ENCODE results near the gene GPRIN2. TPM values are rescaled to one million over a fixed set of nuclear protein-coding genes. Genes with fewer than 3 reads are reported as not detected.
"Not testable (repeated sequence)": the region's sequence is repeated elsewhere in the genome, so short reads cannot be mapped to it uniquely, and the experiment has no call there.

Gene GPRIN2
- total RNA-seq, 2 experiments from 2014 or later = not detected

DNA sequence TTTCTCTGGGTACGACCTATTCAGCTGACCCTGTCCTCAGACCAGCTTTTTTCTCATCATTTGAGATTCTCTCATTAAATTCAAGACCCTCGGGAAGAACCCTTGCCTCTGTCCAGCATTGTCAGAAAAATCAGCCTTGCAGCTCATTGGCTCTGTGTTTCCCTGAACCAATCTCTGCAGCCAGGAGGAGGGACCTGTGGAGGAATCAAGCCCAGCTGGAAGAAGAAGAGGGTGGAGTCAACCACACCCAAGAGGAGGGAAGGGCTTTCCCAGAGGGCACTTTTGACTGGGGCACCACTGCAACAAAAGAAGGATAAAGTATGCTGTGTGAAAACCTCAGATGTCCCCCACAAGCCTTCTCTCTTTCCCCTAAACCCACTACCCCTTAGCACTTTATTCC lies 14.2 kb upstream of the GPRIN2 start:
- POLR2A ChIA-PET = not testable (repeated sequence)

GRCh38 chr10:46567151-46567550 lies 10.7 kb upstream of the GPRIN2 start:
- POLR2A ChIA-PET, CTCF ChIA-PET: not testable (repeated sequence)

More for the DNA sequence above, 14.2 kb upstream of the GPRIN2 start:
- CTCF ChIA-PET = not testable (repeated sequence)

DNA sequence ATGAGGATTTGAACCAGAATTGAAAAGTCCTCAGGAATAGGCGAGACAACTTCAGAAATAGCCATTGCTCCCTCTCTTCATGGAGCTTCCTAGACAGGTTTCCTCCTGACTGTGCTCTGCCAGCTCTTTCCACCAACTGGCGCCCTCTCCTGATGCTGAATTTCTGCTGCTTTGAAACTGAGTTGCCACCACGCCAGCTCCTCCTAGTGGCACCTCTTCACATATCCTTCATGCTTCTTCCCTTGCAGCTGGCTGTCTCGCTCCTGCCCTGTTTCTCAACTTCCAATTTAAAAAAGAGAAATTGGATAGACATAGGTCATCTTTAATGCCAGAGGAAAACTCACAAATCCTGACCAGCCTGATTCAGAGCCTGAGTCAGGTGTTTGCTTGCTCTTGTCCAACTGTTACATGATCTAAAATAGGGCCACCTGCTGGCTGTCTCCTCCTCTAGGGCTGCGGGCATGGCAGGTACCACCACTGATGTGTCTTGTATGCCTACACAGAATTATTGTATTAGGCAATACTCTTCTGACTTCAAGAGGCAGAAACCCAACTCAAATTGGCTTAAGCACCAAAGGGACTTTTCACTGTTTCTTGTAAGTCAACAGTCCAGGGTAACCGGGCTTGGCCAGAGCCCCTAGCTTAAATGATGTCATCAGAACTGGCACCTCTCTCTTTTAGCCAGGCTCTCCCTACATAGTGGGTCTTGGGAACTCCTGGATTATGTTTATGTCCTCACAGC lies 9.3 kb upstream of the GPRIN2 start:
- CTCF ChIA-PET, POLR2A ChIA-PET: not testable (repeated sequence)

- ChIA-PET POLR2A (no interaction called here), CTCF (no interaction called here)
These were observed 4.5 kb upstream of the GPRIN2 start for GRCh38 chr10:46560952-46561351.

DNA sequence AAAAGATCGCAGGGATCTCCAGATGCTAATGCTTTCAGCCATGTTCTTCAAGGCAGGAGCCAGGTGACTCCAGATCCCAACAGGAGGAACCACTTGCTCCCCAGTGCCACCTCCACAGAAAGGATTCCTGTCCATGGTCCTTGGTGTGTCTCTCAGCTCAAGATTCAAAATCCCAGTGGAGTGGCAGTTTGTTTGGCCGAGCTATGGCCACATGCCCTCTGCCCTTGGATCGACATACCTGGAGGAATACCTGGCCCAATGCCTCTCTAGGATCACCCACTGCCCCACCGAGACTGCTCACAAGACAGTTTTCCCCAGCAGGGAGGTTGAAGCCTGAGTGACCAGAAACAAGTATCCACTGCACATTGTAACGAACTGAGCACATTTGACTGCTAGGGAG lies 3.9 kb upstream of the GPRIN2 start:
- CTCF ChIA-PET = no interaction called here
- POLR2A ChIA-PET = interaction anchor here (0.6 kb wide), 1 partner anchor 1216 kb away, joined by 9 read pairs; no protein-coding TSS in a partner anchor

DNA sequence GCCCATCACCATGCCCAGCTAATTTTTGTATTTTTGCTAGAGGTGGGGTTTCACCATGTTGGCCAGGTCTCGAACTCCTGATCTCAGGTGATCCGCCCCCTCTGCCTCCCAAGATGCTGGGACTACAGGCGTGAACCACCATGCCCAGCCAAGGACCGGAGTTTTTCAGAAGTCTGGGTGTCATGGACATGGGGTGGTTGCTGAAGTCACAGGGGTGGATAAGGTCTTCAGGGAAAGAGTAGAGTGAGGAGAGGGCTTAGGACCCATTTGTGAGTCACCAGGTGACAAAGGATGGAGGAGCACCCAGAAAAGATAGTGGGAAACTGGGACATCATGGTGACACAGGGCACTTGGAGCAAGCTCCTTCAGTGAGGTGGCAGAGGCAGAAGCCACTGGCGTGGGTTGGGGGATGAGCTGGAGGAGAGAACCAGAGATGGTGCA lies 2.8 kb upstream of the GPRIN2 start:
- CTCF ChIA-PET = no interaction called here
- POLR2A ChIA-PET = no interaction called here

DNA sequence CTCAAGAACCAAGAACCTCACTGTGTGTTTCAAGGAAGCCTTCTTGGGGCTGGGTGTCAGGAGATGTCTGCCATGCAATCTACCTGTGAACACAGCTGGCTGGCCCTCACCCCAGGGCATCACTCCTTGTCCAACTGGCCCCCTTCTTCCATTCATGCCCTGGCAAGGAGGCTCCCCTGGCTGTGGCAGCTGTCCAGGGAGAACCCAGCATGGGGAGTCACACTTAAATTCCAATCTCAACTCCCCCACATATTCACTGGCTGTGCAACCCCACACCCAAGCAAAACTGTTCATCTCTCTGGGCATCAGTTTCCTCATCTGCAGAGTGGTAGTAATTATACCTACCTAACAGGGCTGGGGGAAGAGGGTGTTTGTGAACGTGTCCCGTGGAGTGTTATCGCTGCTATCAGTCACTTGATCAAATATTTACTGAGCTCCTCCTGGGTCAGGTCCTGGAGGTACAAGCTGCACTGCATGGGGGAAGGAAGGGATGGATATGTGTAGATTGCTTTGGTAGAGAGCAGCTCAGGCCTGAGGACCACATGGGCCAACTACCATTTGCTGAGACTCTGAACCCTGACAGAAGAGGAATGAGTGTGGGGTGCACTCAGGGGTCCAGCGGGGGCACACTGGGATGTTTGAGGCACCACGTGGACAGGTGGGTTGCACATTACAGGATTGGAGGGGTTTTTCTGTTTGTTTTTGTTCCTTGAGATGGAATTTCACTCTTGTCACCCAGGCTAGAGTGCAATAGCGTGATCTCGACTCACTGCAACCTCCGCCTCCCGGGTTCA lies 2.1 kb upstream of the GPRIN2 start:
- ChIA-PET POLR2A (no interaction called here), CTCF (no interaction called here)

DNA sequence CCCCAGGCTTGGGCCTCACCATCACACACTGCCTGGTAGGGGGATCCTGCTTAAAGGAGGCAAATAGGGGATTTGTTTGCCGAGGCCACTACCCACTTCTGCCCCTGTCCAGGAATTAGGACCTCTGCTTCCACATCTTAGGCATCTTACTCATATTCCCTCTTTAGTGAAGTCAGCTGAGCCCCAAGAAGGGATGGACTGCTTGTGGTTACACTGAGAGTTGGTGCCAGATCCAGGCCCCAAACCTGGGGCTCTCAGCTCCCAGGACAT lies 1.6 kb upstream of the GPRIN2 start:
- POLR2A ChIA-PET = no interaction called here
- CTCF ChIA-PET = no interaction called here

GRCh38 chr10:46557319-46558121 lies 1.1 kb upstream of the GPRIN2 start:
- POLR2A ChIA-PET = interaction anchor here (0.7 kb wide), 1 partner anchor 14 kb away, joined by 3 read pairs; no protein-coding TSS in a partner anchor
- CTCF ChIA-PET = no interaction called here

- POLR2A ChIA-PET = no interaction called here
- CTCF ChIA-PET = interaction anchor here (0.8 kb wide), 1 partner anchor 11 kb away, joined by 3 read pairs; no protein-coding TSS in a partner anchor
These were observed 544 bp downstream of the GPRIN2 start for GRCh38 chr10:46555713-46556514.

DNA sequence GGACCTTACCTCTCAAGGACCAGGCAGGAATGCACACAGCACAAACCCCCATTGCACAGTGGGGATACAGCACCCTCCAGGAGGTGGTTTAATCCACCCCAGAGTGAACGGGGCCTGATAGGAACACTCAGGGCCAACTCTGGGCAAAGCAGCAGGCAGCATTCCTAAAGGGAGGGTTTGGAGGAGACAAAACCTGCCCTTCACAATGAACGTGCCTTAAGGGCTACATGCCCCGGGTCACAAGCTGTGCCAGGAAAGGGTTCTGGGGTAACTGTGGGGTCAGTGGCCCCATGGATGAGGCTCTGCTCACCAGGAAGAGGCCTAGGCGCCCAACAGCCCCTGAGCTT lies 1.1 kb downstream of the GPRIN2 start:
- ChIA-PET CTCF (interaction anchor here (0.8 kb wide), 1 partner anchor 10 kb away, joined by 3 read pairs; no protein-coding TSS in a partner anchor), POLR2A (no interaction called here)

- ChIA-PET POLR2A (no interaction called here), CTCF (no interaction called here)
These were observed 2.2 kb downstream of the GPRIN2 start for GRCh38 chr10:46554166-46554781.

DNA sequence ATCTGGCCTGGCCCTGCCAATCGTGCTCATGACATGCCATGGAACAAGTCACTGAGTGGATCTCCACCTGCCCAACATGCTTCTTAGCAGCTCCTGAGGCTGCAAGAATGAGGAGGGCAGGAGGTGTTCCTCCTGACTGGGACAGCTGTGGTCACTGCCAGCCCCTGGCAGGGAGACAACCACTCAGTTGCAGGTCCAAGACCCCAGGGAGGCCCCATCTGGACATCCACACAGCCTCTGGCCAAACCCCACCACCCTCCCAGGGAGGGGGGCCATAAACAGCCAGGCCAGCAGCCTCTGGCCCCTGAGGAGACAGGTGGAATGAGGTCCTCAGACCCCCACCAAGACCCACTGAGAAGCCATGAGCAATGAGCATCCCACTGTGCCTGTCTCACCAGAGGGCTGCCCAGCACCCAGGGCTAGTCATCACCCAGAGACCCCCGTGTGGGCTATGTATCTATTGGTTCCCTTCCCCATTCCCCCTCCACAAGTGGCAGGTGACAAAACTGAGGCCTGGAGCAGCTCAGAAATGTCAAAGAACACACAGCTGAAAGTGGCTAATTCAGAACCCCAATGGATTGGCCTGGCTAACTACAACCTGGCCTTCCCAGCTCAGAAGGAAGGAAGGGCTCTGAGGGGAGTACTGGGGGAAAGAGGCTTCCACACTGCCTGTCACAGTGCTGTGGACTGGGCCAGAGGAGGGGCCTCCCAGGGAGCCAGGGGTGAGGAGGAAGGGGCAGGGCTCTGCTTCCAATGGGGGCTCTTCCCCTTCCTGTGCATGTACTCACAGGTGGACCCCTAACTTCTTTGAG lies 3.0 kb downstream of the GPRIN2 start:
- CTCF ChIA-PET = no interaction called here
- POLR2A ChIA-PET = no interaction called here

DNA sequence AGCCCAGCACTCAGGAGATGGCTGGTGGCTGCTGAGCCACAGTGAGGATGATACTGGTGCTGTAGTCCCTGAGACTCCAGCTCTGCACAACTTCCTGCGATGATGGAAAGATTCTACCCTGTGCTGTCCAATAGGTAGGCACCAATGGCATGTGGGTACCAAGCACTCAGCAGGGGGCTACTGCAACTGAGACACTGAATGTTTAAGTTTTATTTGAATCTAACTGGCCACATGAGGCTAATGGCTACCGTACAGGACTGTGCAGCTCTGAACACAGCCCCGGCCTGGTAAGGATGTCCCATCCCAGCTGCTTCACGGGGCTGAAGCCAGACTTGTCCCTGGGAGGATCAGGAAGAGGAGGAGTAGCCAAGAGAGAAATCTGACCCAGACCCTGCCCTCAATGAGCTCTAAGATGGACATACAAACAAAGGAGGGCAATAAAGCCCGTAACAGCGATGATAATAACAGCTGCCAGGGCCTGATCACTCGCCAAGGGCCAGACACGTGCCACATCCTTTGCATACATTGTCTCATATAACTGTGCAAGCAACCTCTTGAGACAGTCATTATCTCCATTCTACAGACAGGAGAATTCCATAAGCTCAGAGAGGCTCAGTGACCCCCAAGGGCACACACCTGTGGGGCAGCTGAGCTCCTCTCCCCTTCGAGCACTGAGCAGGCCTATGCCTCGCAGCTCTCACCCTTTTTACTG lies 3.8 kb downstream of the GPRIN2 start:
- ChIA-PET POLR2A (no interaction called here), CTCF (no interaction called here)

DNA sequence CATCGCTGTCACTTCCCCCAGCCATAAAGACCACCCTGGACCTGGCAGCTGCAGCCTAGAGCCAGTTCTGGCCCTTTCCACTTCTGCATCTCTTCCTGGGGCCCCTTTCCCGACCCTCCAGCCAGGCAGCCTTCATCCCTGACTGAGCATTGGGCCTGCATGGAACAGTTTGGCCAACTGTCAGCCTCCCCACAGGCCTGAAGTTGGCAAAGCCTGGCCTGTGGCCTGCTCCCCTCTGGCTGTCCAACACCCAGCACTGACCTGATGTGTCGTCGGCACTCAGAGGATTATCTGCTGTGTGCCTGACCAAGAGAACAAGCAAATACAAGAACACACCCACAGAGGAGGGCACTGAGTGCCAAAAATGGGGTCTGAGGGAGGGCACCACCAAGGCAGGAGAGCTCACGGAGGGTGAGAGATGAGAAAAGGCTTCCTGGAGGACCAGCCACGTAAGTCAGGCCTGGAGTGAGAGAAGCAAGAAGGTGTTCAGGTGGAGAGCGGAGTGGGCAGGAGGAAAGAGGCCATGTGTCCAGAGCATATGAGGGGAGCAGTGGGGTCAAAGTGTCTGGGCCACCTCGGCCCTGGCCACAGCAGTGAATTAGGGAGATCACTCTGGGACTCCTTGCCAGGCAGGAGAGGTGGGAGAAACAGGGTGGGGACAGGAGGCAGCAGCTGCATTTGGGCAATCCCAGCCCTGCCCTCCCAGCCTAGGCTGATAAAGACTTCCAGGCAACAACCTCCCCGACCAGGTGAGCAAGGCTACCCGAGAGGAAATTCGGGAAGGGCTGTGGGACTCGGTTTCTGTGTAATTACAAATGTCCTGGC lies 4.5 kb downstream of the GPRIN2 start:
- CTCF ChIA-PET = no interaction called here
- POLR2A ChIA-PET = no interaction called here

DNA sequence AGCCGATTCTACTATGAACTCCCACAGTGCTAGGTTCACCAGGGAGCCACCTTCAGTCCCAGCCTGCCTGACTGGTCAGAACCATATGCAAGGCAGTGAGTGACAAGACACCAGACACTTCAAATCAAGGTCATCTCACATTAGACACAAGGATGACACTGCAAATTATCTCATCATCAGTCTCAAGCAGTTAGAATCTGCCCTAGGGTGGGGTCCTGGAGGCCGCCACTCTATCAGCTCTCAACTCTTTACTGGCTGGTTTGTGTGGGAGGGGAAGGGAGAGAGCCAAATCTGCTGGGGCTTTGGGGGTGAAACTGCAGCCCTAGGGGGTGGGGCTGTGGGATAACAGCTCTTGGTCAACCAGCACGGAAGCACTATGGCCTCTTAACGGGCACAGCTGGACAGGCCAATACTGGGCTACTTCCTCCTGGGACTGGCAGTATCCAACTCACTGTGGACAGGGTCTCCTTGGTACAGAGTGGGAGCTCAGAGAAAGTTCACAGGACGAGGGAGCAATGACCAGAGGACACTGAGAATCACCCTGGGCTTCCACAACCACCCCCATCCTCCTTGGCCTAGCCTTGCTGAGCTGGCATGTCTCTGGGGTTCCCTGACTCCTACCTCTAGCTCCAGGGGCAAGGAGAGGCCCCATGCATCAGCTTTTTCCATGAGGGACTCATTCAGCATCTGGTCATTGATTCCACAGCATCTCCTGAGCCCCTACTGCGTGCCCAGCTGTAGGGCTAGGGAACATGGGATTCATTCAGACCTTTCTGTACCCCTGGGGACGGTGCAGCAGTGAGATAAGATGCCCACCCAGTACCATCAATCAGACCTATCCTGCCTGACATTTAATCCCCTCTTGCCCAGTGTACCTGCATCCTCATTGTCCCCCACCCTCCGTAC lies 5.4 kb downstream of the GPRIN2 start:
- POLR2A ChIA-PET = no interaction called here
- CTCF ChIA-PET = no interaction called here

Data from activated CD8-positive, alpha-beta memory T cell treated with anti-CD3 and anti-CD28 coated beads for 36 hours (primary cell).